ENCODE measurements around the gene SH2D5. TPM values are rescaled to one million over a fixed set of nuclear protein-coding genes. Genes with fewer than 3 reads are reported as not detected.

SH2D5 gene
- total and polyA plus RNA-seq, 2 donors (not counting 3 experiments of a cell fraction or from before 2014, with no cell fraction given) = 0.23 to 1.0 TPM

- dilution Hi-C loops (cut with MboI; ENCODE audit: extremely low pct_ligation_motif_present, low sequenced_read_pairs) (no loop called here), intact Hi-C loops (cut with micrococcal nuclease) (no loop called here)
- POLR2A ChIA-PET = no interaction called here
- Histone ChIP-seq H3K9me1 (replicated peaks; ENCODE audit: control insufficient read depth, extremely low read depth, insufficient read depth, low read length) (no peaks in the 10 kb centered on the region), H3K9ac (replicated peaks; ENCODE audit: extremely low read depth, insufficient read depth, low read length) (no peak overlapping the region), H3K36me3 (ENCODE audit: control insufficient read depth in 2 of 2, extremely low read depth in 1 of 2, insufficient read depth in 2 of 2, low read length in 2 of 2) (no peaks in the 10 kb centered on the region), H3K4me1 (ENCODE audit: control insufficient read depth, extremely low read depth, insufficient read depth, low read length) (no peaks in the 10 kb centered on the region), H3K27ac (ENCODE audit: insufficient read depth, low read depth, low read length) (no peak overlapping the region), H3K9me3 (replicated peaks; ENCODE audit: control insufficient read depth, insufficient read depth, low read length) (no peaks in the 10 kb centered on the region), H3K4me2 (ENCODE audit: insufficient read depth, low read length) (no peak overlapping the region), H3K27me3 (ENCODE audit: control insufficient read depth in 2 of 2, insufficient read depth in 2 of 2, low read length in 2 of 2) (peaks cover 0 to 3% of the 10 kb centered on the region in 2 experiments), H3K4me3 (replicated peaks in 1 of 3; ENCODE audit: insufficient read depth in 1 of 3, low read depth in 1 of 3, low read length in 3 of 3) (no peak overlapping the region), H4K20me1 (replicated peaks; ENCODE audit: control insufficient read depth, extremely low read depth, insufficient read depth, low read length) (no peaks in the 10 kb centered on the region), H2AFZ (ENCODE audit: low read depth, low read length) (no peak overlapping the region), H3K79me2 (ENCODE audit: control insufficient read depth, insufficient read depth, low read length) (no peaks in the 10 kb centered on the region)
- TF ChIP-seq JUN (IDR thresholded peaks at IDR 0.05; ENCODE audit: borderline replicate concordance, insufficient read depth, insufficient read length, low read depth) = no peak
- TF ChIP-seq MYC (IDR thresholded peaks at IDR 0.05; ENCODE audit: low read depth, low read length) = no peak
- FAIRE-seq (no peak), DNase-seq (ENCODE audit: low read depth, low spot score) (no peak)
- BruUV-seq (replicated peaks) = no TSS peak
- CTCF ChIA-PET = interaction anchor here (0.9 kb wide), 1 partner anchor 23 kb away, joined by 3 read pairs; no protein-coding TSS in a partner anchor
These were observed 7.9 kb downstream of the SH2D5 start for GRCh38 chr1:20724364-20725188.

DNA sequence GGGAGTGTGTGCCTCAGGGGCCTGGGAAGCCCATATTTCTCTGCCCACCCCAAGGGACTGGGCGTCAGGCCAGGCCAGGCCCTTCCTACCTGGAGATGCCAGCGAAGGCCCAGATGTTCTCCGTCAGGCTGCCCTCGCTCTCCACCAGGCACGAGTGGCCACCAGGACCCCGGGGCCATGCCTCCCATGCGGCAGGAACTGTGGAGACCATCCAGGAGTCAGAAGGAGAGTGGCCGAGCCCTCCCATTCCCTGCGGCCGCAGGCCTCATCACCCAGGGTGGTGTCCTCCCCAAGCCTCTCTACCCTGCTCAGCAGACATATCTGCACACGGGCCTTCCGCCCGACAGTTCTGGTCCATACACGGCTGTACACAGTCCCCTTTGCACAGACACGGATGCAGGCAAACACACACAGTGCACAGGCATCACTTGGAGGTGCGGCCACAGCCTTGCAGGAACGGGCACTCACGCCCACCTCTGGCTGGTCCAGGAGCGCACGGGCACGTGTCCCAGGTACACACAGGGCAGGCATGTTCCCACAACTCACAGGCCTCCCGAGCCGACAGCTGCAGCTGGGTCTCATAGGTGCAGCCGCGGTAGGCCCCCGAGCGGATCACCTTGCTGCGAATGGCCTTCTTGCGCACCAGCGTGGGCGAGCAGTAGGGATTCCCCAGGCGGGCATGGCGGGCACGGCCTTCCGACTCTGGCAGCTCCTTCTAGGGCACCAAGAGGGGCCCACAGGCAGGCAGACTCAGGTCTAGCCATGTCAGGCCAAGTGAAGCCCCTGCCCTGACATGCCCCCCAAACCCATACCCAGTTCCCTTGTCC lies 8.8 kb downstream of the SH2D5 start:
- POLR2A ChIA-PET = interaction anchor here (0.6 kb wide), 1 partner anchor 11 kb away, joined by 3 read pairs; no protein-coding TSS in a partner anchor
- dilution Hi-C loops (cut with MboI; ENCODE audit: extremely low pct_ligation_motif_present, low sequenced_read_pairs) (no loop called here), intact Hi-C loops (cut with micrococcal nuclease) (no loop called here)
- Histone ChIP-seq H3K36me3 (ENCODE audit: control insufficient read depth in 2 of 2, extremely low read depth in 1 of 2, insufficient read depth in 2 of 2, low read length in 2 of 2) (no peaks in the 10 kb centered on the region), H3K27ac (ENCODE audit: insufficient read depth, low read depth, low read length) (no peak overlapping the region), H4K20me1 (replicated peaks; ENCODE audit: control insufficient read depth, extremely low read depth, insufficient read depth, low read length) (no peaks in the 10 kb centered on the region), H3K4me3 (replicated peaks in 1 of 3; ENCODE audit: insufficient read depth in 1 of 3, low read depth in 1 of 3, low read length in 3 of 3) (no peak overlapping the region), H3K4me2 (ENCODE audit: insufficient read depth, low read length) (no peak overlapping the region), H3K9me3 (replicated peaks; ENCODE audit: control insufficient read depth, insufficient read depth, low read length) (no peaks in the 10 kb centered on the region), H3K27me3 (ENCODE audit: control insufficient read depth in 2 of 2, insufficient read depth in 2 of 2, low read length in 2 of 2) (no peaks in the 10 kb centered on the region), H3K9me1 (replicated peaks; ENCODE audit: control insufficient read depth, extremely low read depth, insufficient read depth, low read length) (no peaks in the 10 kb centered on the region), H2AFZ (ENCODE audit: low read depth, low read length) (no peak overlapping the region), H3K79me2 (ENCODE audit: control insufficient read depth, insufficient read depth, low read length) (no peaks in the 10 kb centered on the region), H3K9ac (replicated peaks; ENCODE audit: extremely low read depth, insufficient read depth, low read length) (no peak overlapping the region), H3K4me1 (ENCODE audit: control insufficient read depth, extremely low read depth, insufficient read depth, low read length) (no peaks in the 10 kb centered on the region)
- FAIRE-seq (no peak), DNase-seq (ENCODE audit: low read depth, low spot score) (no peak)
- TF ChIP-seq POLR2A (IDR thresholded peaks at IDR 0.05; ENCODE audit: low read depth, low read length) (no peak), EZH2 (IDR thresholded peaks at IDR 0.05; ENCODE audit: borderline replicate concordance, low read depth, low read length, severe bottlenecking) (no peak), GATA2 (IDR thresholded peaks at IDR 0.05; ENCODE audit: insufficient read depth, insufficient read length, low read depth, low read length) (no peak), MAX (IDR thresholded peaks at IDR 0.05; ENCODE audit: insufficient read depth, insufficient read length) (no peak), MYC (IDR thresholded peaks at IDR 0.05; ENCODE audit: low read depth, low read length) (no peak), JUN (IDR thresholded peaks at IDR 0.05; ENCODE audit: borderline replicate concordance, insufficient read depth, insufficient read length, low read depth) (no peak), POLR2AphosphoS5 (IDR thresholded peaks at IDR 0.05; ENCODE audit: insufficient read depth, low read depth, low read length) (no peak), FOS (IDR thresholded peaks at IDR 0.05; ENCODE audit: borderline replicate concordance, insufficient read depth, low read length) (no peak)
- TF ChIP-seq, protein P1, sequence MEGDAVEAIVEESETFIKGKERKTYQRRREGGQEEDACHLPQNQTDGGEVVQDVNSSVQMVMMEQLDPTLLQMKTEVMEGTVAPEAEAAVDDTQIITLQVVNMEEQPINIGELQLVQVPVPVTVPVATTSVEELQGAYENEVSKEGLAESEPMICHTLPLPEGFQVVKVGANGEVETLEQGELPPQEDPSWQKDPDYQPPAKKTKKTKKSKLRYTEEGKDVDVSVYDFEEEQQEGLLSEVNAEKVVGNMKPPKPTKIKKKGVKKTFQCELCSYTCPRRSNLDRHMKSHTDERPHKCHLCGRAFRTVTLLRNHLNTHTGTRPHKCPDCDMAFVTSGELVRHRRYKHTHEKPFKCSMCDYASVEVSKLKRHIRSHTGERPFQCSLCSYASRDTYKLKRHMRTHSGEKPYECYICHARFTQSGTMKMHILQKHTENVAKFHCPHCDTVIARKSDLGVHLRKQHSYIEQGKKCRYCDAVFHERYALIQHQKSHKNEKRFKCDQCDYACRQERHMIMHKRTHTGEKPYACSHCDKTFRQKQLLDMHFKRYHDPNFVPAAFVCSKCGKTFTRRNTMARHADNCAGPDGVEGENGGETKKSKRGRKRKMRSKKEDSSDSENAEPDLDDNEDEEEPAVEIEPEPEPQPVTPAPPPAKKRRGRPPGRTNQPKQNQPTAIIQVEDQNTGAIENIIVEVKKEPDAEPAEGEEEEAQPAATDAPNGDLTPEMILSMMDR (IDR thresholded peaks at IDR 0.05; ENCODE audit: extremely low read depth in 1 of 2, insufficient read depth in 1 of 2, low read depth in 1 of 2, low read length in 2 of 2) = no peak
- no TSS peak for BruUV-seq (replicated peaks)
- CTCF ChIA-PET = interaction anchor here (0.9 kb wide), 1 partner anchor 22 kb away, joined by 3 read pairs; no protein-coding TSS in a partner anchor

Measured in endothelial cell of umbilical vein (primary cell).